ENCODE measurements around the gene CPNE9. TPM values are rescaled to one million over a fixed set of nuclear protein-coding genes. Genes with fewer than 3 reads are reported as not detected.

Gene CPNE9, protein sequence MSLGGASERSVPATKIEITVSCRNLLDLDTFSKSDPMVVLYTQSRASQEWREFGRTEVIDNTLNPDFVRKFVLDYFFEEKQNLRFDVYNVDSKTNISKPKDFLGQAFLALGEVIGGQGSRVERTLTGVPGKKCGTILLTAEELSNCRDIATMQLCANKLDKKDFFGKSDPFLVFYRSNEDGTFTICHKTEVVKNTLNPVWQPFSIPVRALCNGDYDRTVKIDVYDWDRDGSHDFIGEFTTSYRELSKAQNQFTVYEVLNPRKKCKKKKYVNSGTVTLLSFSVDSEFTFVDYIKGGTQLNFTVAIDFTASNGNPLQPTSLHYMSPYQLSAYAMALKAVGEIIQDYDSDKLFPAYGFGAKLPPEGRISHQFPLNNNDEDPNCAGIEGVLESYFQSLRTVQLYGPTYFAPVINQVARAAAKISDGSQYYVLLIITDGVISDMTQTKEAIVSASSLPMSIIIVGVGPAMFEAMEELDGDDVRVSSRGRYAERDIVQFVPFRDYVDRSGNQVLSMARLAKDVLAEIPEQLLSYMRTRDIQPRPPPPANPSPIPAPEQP
- total RNA-seq (2014; rRNA removed; shearing (Covaris generic)) (7.8 and 8.8 TPM in 2 replicates), polyA plus RNA-seq (2016; fragmentation: Nextera tagmentation; extraction: Ambion mirVana) (6.2 and 7.0 TPM in 2 replicates)
- long read RNA-seq, partial matches to known transcripts, result 1 of 1 reads
- long read RNA-seq, other reads (novel, unspliced or antisense), result 0 of 1 reads

DNA sequence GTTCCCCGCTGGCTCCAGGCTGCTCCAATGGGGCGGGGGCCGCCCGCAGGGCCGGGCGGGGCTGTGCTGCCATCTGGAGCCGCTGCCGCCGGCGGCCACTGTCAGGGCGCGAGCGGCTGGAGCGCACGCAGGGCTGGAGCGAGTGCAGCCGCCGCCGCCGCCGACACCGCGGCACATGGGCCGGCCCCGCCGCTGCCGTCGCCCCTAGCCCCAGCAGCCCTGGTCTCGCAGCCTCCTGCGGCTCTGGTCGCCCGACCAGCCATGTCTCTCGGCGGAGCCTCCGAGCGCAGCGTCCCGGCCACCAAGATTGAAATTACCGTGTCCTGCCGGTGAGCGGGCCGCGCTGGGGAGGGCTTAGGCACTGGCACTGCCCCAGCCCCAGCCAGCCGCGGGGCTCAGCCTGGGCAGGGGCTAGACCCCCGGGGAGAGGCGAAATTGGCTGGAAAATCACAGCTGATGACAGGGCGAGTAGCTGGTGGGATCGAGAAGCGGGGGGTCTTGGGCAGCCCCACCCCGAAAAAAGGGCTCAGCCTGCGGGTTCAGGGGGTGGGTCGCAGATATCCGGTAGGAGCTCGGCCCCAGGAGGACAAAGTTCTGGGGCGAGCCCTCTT is at the start of gene CPNE9:
CPNE9 (plus strand) TSS at position 98 of the 611 bp plus-strand sequence; CDS start at position 262, 164 bp downstream.
- peak; percentile 55 for ATAC-seq

DNA sequence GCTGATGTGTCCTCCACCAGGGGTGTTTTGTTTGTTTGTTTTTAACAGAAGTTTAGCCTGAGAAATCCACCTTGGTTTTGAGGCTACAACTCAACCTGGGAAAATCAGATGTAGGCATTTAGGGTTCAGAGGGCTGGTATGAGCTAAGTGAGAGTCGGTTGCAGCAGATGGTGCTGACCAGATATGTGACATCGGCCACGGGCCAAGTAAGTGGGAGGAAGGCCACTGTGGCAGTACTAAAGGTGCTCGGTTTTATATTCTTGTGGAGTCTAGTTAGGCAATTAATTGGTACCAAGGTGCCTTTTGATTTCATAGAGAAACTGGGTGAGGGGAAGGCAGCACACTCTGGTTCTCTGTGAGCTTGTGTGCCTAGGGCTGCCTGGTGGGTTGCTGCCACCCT is 43.8 kb upstream of the CPNE9 start:
- H3K9me2 ChIP-seq (ENCODE audit: insufficient read depth), result no peaks in the 10 kb centered on the region
- H3F3A ChIP-seq (replicated peaks; ENCODE audit: low read depth), result no peaks in the 10 kb centered on the region
- Mint-ChIP-seq H3K36me3 (ENCODE audit: low read depth) (peaks cover 59% of the 10 kb centered on the region), H3K27ac (no peak overlapping the region), H3K27me3 (ENCODE audit: insufficient read depth, low read depth, poor library complexity) (no peaks in the 10 kb centered on the region), H3K4me3 (no peak overlapping the region), H3K4me1 (no peaks in the 10 kb centered on the region), H3K9me3 (no peaks in the 10 kb centered on the region)
- H3K4me3 ChIP-seq, result no peak overlapping the region
- H3K79me2 ChIP-seq (replicated peaks; ENCODE audit: insufficient read depth), result peaks cover 12% of the 10 kb centered on the region; the same call in 1 of the 2 replicates
- no peaks in the 10 kb centered on the region for H3K4me1 ChIP-seq (ENCODE audit: insufficient read depth)
- H2AFZ ChIP-seq, result no peak overlapping the region
- H3K27me3 ChIP-seq (ENCODE audit: insufficient read depth), result no peaks in the 10 kb centered on the region
- no peak overlapping the region for H3K27ac ChIP-seq (ENCODE audit: low read depth)
- H3K36me3 ChIP-seq (ENCODE audit: insufficient read depth), result peaks cover 4% of the 10 kb centered on the region
- no peak for DNase-seq (ENCODE audit: low spot score)
- H4K20me1 ChIP-seq (replicated peaks; ENCODE audit: insufficient read depth), result peaks cover 15% of the 10 kb centered on the region; the same call in 1 of the 2 replicates
- no peak for ATAC-seq
- no peak overlapping the region for H3K4me2 ChIP-seq
- TF ChIP-seq, protein P1, sequence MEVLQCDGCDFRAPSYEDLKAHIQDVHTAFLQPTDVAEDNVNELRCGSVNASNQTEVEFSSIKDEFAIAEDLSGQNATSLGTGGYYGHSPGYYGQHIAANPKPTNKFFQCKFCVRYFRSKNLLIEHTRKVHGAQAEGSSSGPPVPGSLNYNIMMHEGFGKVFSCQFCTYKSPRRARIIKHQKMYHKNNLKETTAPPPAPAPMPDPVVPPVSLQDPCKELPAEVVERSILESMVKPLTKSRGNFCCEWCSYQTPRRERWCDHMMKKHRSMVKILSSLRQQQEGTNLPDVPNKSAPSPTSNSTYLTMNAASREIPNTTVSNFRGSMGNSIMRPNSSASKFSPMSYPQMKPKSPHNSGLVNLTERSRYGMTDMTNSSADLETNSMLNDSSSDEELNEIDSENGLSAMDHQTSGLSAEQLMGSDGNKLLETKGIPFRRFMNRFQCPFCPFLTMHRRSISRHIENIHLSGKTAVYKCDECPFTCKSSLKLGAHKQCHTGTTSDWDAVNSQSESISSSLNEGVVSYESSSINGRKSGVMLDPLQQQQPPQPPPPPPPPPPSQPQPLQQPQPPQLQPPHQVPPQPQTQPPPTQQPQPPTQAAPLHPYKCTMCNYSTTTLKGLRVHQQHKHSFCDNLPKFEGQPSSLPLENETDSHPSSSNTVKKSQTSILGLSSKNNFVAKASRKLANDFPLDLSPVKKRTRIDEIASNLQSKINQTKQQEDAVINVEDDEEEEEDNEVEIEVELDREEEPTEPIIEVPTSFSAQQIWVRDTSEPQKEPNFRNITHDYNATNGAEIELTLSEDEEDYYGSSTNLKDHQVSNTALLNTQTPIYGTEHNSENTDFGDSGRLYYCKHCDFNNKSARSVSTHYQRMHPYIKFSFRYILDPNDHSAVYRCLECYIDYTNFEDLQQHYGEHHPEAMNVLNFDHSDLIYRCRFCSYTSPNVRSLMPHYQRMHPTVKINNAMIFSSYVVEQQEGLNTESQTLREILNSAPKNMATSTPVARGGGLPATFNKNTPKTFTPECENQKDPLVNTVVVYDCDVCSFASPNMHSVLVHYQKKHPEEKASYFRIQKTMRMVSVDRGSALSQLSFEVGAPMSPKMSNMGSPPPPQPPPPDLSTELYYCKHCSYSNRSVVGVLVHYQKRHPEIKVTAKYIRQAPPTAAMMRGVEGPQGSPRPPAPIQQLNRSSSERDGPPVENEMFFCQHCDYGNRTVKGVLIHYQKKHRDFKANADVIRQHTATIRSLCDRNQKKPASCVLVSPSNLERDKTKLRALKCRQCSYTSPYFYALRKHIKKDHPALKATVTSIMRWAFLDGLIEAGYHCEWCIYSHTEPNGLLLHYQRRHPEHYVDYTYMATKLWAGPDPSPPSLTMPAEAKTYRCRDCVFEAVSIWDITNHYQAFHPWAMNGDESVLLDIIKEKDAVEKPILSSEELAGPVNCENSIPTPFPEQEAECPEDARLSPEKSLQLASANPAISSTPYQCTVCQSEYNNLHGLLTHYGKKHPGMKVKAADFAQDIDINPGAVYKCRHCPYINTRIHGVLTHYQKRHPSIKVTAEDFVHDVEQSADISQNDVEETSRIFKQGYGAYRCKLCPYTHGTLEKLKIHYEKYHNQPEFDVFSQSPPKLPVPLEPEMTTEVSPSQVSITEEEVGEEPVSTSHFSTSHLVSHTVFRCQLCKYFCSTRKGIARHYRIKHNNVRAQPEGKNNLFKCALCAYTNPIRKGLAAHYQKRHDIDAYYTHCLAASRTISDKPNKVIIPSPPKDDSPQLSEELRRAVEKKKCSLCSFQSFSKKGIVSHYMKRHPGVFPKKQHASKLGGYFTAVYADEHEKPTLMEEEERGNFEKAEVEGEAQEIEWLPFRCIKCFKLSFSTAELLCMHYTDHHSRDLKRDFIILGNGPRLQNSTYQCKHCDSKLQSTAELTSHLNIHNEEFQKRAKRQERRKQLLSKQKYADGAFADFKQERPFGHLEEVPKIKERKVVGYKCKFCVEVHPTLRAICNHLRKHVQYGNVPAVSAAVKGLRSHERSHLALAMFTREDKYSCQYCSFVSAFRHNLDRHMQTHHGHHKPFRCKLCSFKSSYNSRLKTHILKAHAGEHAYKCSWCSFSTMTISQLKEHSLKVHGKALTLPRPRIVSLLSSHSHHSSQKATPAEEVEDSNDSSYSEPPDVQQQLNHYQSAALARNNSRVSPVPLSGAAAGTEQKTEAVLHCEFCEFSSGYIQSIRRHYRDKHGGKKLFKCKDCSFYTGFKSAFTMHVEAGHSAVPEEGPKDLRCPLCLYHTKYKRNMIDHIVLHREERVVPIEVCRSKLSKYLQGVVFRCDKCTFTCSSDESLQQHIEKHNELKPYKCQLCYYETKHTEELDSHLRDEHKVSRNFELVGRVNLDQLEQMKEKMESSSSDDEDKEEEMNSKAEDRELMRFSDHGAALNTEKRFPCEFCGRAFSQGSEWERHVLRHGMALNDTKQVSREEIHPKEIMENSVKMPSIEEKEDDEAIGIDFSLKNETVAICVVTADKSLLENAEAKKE (CRISPR knock-in tag; IDR thresholded peaks at IDR 0.05), result no peak
- no peak for TF ChIP-seq JUNB (IDR thresholded peaks at IDR 0.05; ENCODE audit: unreplicated experiment)
- TF ChIP-seq, protein P2, sequence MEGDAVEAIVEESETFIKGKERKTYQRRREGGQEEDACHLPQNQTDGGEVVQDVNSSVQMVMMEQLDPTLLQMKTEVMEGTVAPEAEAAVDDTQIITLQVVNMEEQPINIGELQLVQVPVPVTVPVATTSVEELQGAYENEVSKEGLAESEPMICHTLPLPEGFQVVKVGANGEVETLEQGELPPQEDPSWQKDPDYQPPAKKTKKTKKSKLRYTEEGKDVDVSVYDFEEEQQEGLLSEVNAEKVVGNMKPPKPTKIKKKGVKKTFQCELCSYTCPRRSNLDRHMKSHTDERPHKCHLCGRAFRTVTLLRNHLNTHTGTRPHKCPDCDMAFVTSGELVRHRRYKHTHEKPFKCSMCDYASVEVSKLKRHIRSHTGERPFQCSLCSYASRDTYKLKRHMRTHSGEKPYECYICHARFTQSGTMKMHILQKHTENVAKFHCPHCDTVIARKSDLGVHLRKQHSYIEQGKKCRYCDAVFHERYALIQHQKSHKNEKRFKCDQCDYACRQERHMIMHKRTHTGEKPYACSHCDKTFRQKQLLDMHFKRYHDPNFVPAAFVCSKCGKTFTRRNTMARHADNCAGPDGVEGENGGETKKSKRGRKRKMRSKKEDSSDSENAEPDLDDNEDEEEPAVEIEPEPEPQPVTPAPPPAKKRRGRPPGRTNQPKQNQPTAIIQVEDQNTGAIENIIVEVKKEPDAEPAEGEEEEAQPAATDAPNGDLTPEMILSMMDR (conservative IDR thresholded peaks at IDR 0.05; ENCODE audit: low read depth in 2 of 2), result no peak
- TF ChIP-seq ZNF114 (CRISPR knock-in tag; IDR thresholded peaks at IDR 0.05), result no peak
- TF ChIP-seq EZH2phosphoT487 (IDR thresholded peaks at IDR 0.05; ENCODE audit: unreplicated experiment), result no peak

More for the DNA sequence above, at the start of gene CPNE9:
- TF ChIP-seq, protein P2 (conservative IDR thresholded peaks at IDR 0.05; ENCODE audit: low read depth in 2 of 2), result 0 out of 4 replicates have a peak, but pooled peaks of 1 of the 2 experiments have one; percentile 1
- no peak for TF ChIP-seq JUNB (IDR thresholded peaks at IDR 0.05; ENCODE audit: unreplicated experiment)
- no peaks in the 10 kb centered on the region for H3K36me3 ChIP-seq (ENCODE audit: insufficient read depth)
- Mint-ChIP-seq H3K4me3 (peak within 1 kb of the TSS; percentile 75), H3K9me3 (no peaks in the 10 kb centered on the region), H3K4me1 (peaks cover 10% of the 10 kb centered on the region), H3K36me3 (ENCODE audit: low read depth) (no peaks in the 10 kb centered on the region; the same call in 2 of the 3 replicates), H3K27me3 (ENCODE audit: insufficient read depth, low read depth, poor library complexity) (peaks cover 17% of the 10 kb centered on the region), H3K27ac (no peak within 1 kb of the TSS)
- H3K27me3 ChIP-seq (ENCODE audit: insufficient read depth), result peaks cover 17% of the 10 kb centered on the region
- H3K79me2 ChIP-seq (replicated peaks; ENCODE audit: insufficient read depth), result no peaks in the 10 kb centered on the region
- peak; percentile 55 for DNase-seq (ENCODE audit: low spot score)
- peak within 1 kb of the TSS; percentile 86 for H3K4me3 ChIP-seq
- H4K20me1 ChIP-seq (replicated peaks; ENCODE audit: insufficient read depth), result no peaks in the 10 kb centered on the region; the same call in 1 of the 2 replicates
- no peak within 1 kb of the TSS for H3K27ac ChIP-seq (ENCODE audit: low read depth)
- peak within 1 kb of the TSS; percentile 81 for H2AFZ ChIP-seq
- peak within 1 kb of the TSS; percentile 98 for H3K4me2 ChIP-seq
- peaks cover 8% of the 10 kb centered on the region; the same call in 1 of the 2 replicates for H3F3A ChIP-seq (replicated peaks; ENCODE audit: low read depth)
- H3K4me1 ChIP-seq (ENCODE audit: insufficient read depth), result peaks cover 4% of the 10 kb centered on the region; the same call in 1 of the 2 replicates
- no peaks in the 10 kb centered on the region for H3K9me2 ChIP-seq (ENCODE audit: insufficient read depth)
